ENCODE data around the gene INPP5D. TPM values are rescaled to one million over a fixed set of nuclear protein-coding genes. Genes with fewer than 3 reads are reported as not detected.
A peak's percentile ranks its signal among the peaks of the same experiment; 100 is the strongest.

Gene INPP5D
- total RNA-seq, 1 donor from 2014 or later: 2.2 TPM

DNA sequence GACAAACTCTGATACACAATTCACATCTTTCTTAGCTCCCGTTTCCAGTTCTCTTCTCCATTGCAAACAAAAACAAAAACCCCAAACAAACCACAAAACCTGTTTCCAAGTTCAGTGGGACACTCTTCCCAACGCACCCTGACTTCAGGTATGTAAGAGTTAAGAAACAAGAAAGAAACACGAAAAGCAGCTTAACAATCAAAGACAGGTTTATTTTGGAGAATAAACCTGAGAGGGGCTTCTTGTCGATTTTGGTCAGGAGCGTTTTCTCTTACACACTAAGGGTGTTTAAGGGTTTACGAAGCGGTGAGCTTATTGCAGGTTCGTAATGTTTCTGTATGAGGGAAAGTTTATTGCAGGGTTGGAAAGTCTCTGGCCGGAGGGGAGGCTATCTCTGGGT, 190.4 kb downstream of the INPP5D start:
- Mint-ChIP-seq H3K9me3 (ENCODE audit: unreplicated experiment) (peaks cover 2% of the 10 kb centered on the region), H3K27ac (ENCODE audit: unreplicated experiment) (no peak overlapping the region), H3K36me3 (ENCODE audit: unreplicated experiment) (no peaks in the 10 kb centered on the region), H3K4me1 (ENCODE audit: low read depth, unreplicated experiment) (peaks cover 3% of the 10 kb centered on the region), H3K27me3 (ENCODE audit: unreplicated experiment) (no peaks in the 10 kb centered on the region), H3K4me3 (ENCODE audit: unreplicated experiment) (peak overlapping the region; percentile 83)
- TF ChIP-seq, protein P1, sequence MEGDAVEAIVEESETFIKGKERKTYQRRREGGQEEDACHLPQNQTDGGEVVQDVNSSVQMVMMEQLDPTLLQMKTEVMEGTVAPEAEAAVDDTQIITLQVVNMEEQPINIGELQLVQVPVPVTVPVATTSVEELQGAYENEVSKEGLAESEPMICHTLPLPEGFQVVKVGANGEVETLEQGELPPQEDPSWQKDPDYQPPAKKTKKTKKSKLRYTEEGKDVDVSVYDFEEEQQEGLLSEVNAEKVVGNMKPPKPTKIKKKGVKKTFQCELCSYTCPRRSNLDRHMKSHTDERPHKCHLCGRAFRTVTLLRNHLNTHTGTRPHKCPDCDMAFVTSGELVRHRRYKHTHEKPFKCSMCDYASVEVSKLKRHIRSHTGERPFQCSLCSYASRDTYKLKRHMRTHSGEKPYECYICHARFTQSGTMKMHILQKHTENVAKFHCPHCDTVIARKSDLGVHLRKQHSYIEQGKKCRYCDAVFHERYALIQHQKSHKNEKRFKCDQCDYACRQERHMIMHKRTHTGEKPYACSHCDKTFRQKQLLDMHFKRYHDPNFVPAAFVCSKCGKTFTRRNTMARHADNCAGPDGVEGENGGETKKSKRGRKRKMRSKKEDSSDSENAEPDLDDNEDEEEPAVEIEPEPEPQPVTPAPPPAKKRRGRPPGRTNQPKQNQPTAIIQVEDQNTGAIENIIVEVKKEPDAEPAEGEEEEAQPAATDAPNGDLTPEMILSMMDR (IDR thresholded peaks at IDR 0.05; ENCODE audit: partially characterized antibody, unreplicated experiment): no peak
- no peak for DNase-seq

DNA sequence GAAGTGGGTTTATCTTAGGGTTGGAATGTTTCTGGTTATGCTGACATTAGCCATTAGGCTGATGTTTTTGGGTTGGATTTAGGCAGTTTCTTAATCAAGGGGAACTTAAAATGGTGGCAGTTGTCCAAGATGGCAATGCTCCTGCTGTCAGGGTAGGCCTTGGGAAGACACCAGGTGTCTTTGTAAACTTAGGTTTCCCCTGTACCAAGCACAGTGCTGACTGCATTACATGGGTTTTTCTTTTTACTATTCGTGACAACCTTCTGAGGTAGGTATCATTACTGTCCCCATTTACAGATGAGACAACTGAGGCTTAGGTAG, 190.8 kb downstream of the INPP5D start:
- peaks cover 2% of the 10 kb centered on the region for H3K9me3 Mint-ChIP-seq (ENCODE audit: unreplicated experiment)
- peaks cover 3% of the 10 kb centered on the region for H3K4me1 Mint-ChIP-seq (ENCODE audit: low read depth, unreplicated experiment)
- TF ChIP-seq, protein P1 (IDR thresholded peaks at IDR 0.05; ENCODE audit: partially characterized antibody, unreplicated experiment): no peak
- no peak for DNase-seq
- no peak overlapping the region for H3K27ac Mint-ChIP-seq (ENCODE audit: unreplicated experiment)
- H3K4me3 Mint-ChIP-seq (ENCODE audit: unreplicated experiment): peak overlapping the region; percentile 83
- H3K36me3 Mint-ChIP-seq (ENCODE audit: unreplicated experiment): no peaks in the 10 kb centered on the region
- H3K27me3 Mint-ChIP-seq (ENCODE audit: unreplicated experiment): no peaks in the 10 kb centered on the region

- H3K36me3 Mint-ChIP-seq (ENCODE audit: unreplicated experiment): no peaks in the 10 kb centered on the region
- TF ChIP-seq, protein P1 (IDR thresholded peaks at IDR 0.05; ENCODE audit: partially characterized antibody, unreplicated experiment): peak; percentile 72
- peak within 1 kb of the TSS; percentile 81 for H3K27ac Mint-ChIP-seq (ENCODE audit: unreplicated experiment)
- peak; percentile 97 for DNase-seq
- no peaks in the 10 kb centered on the region for H3K27me3 Mint-ChIP-seq (ENCODE audit: unreplicated experiment)
- peaks cover 3% of the 10 kb centered on the region for H3K4me1 Mint-ChIP-seq (ENCODE audit: low read depth, unreplicated experiment)
- peak within 1 kb of the TSS; percentile 93 for H3K4me3 Mint-ChIP-seq (ENCODE audit: unreplicated experiment)
- H3K9me3 Mint-ChIP-seq (ENCODE audit: unreplicated experiment): peaks cover 2% of the 10 kb centered on the region
Observed at GRCh38 chr2:233251306-233252116, 191.4 kb downstream of the INPP5D start, which contains the start of gene ATG16L1. ATG16L1 (plus strand) TSS chr2:233251673; CDS start chr2:233251828, 155 bp downstream.

DNA sequence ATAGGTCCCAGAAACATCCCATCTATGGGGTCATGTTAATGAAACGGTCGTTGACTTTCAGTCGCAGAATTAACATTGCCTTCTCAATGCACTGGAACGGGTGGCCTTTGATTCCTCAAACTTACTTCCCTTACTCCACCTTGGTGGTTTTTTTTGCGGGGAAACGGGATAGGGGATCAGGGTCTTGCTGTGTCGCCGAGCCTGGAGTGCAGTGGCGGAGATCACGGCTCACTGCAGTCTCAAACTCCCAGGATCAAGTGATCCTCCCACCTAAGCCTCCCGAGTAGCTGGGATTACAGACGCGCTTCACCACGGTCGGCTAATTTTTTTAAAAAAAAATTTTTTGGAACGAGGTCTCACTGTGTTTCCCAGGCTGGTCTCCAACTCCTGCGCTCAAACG, 192.1 kb downstream of the INPP5D start:
- peaks cover 3% of the 10 kb centered on the region for H3K4me1 Mint-ChIP-seq (ENCODE audit: low read depth, unreplicated experiment)
- DNase-seq: no peak
- H3K9me3 Mint-ChIP-seq (ENCODE audit: unreplicated experiment): peaks cover 2% of the 10 kb centered on the region
- H3K27ac Mint-ChIP-seq (ENCODE audit: unreplicated experiment): peak overlapping the region; percentile 81
- H3K27me3 Mint-ChIP-seq (ENCODE audit: unreplicated experiment): no peaks in the 10 kb centered on the region
- H3K36me3 Mint-ChIP-seq (ENCODE audit: unreplicated experiment): no peaks in the 10 kb centered on the region
- TF ChIP-seq, protein P1 (IDR thresholded peaks at IDR 0.05; ENCODE audit: partially characterized antibody, unreplicated experiment): no peak
- H3K4me3 Mint-ChIP-seq (ENCODE audit: unreplicated experiment): peak overlapping the region; percentile 93

DNA sequence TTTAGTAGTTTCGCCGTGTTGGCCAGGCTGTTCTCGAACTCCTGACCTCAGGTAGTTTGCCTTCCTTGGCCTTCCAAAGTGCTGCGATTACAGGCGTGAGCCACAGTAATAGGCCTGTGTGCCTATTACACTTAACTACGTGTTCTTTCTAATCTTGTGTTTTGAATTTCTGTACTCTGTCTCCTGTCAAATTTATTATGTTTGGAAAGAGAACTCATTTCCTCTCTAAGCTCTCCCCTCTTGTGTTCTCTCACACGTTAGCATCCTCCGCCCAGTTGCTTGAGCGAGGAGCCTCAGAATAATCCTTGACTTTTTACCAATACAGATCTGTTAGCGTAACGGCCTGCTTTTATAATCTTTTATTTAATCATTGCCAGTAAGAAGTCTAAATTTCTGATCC, 195.0 kb downstream of the INPP5D start:
- H3K27me3 Mint-ChIP-seq (ENCODE audit: unreplicated experiment): no peaks in the 10 kb centered on the region
- H3K4me3 Mint-ChIP-seq (ENCODE audit: unreplicated experiment): no peak overlapping the region
- peaks cover 3% of the 10 kb centered on the region for H3K4me1 Mint-ChIP-seq (ENCODE audit: low read depth, unreplicated experiment)
- peaks cover 2% of the 10 kb centered on the region for H3K9me3 Mint-ChIP-seq (ENCODE audit: unreplicated experiment)
- TF ChIP-seq, protein P1 (IDR thresholded peaks at IDR 0.05; ENCODE audit: partially characterized antibody, unreplicated experiment): no peak
- no peak for DNase-seq
- H3K36me3 Mint-ChIP-seq (ENCODE audit: unreplicated experiment): no peaks in the 10 kb centered on the region
- H3K27ac Mint-ChIP-seq (ENCODE audit: unreplicated experiment): no peak overlapping the region
